Measurements from ENCODE around the gene RPTOR. TPM values are rescaled to one million over a fixed set of nuclear protein-coding genes. Genes with fewer than 3 reads are reported as not detected.
A peak's percentile ranks its signal among the peaks of the same experiment; 100 is the strongest.

The RPTOR gene
- total RNA-seq, 6 donors from 2014 or later, result 26.8 to 109 (median 36.8) TPM

DNA sequence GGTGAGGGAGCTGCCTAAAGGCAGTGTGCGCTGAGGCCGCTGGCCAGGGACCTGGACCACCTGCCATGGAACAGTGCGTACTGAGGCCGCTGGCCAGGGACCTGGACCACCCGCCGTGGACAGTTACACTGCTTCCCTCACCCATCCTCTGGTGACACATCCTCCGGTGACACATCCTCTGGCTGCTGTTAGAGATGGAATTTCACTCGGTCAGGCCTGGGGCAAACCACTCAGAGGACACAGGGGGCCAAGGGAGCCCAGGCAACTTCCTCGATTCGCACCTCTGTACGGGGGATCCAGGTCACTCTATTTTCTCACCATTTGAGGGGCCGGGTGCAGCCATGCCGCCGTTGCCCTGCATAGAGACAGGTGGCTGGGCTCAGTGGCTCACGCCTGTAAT is 32.4 kb upstream of the RPTOR start:
- peak in 1 of 2 donors; percentile 59 for DNase-seq
- TF ChIP-seq EP300 (IDR thresholded peaks at IDR 0.05) (no peak), POLR2A (IDR thresholded peaks at IDR 0.05) (no peak), POLR2AphosphoS5 (IDR thresholded peaks at IDR 0.05) (no peak)
- TF ChIP-seq, protein P1, sequence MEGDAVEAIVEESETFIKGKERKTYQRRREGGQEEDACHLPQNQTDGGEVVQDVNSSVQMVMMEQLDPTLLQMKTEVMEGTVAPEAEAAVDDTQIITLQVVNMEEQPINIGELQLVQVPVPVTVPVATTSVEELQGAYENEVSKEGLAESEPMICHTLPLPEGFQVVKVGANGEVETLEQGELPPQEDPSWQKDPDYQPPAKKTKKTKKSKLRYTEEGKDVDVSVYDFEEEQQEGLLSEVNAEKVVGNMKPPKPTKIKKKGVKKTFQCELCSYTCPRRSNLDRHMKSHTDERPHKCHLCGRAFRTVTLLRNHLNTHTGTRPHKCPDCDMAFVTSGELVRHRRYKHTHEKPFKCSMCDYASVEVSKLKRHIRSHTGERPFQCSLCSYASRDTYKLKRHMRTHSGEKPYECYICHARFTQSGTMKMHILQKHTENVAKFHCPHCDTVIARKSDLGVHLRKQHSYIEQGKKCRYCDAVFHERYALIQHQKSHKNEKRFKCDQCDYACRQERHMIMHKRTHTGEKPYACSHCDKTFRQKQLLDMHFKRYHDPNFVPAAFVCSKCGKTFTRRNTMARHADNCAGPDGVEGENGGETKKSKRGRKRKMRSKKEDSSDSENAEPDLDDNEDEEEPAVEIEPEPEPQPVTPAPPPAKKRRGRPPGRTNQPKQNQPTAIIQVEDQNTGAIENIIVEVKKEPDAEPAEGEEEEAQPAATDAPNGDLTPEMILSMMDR (IDR thresholded peaks at IDR 0.05), result no peak
- Histone ChIP-seq H3K36me3 (no peaks in the 10 kb centered on the region), H3K27ac (no peak overlapping the region), H3K9me3 (no peaks in the 10 kb centered on the region), H3K4me3 (no peak overlapping the region), H3K27me3 (no peaks in the 10 kb centered on the region), H3K4me1 (no peaks in the 10 kb centered on the region)
- 73 to 83% methylated on average over 4 to 15 of the region's 15 CpGs for WGBS, 2 donors
- no peak for ATAC-seq (ENCODE audit: low FRiP score in 2 of 2)

DNA sequence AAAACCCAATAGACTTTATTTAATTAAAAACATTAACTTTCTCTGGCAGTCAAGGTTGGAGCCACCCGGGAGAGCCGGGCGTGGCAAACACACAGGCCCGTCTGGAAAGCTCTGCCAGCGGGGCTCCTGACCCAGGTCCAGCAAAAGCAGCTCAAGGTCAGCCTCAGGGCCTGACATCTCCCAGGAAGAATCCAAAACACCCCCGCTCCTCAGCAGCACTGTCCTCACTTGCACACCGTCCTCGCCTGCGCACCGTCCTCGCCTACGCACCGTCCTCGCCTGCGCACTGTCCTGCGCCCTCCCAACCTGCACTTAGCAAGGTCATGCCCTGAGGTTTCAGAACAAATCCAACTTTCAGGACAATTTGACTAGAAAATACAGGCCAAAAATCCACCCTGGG is 31.4 kb upstream of the RPTOR start:
- no peaks in the 10 kb centered on the region for H3K4me1 ChIP-seq
- ATAC-seq (ENCODE audit: low FRiP score in 2 of 2), result no peak
- WGBS, 2 donors, result 93 to 94% methylated on average over 16 of the region's 16 CpGs

DNA sequence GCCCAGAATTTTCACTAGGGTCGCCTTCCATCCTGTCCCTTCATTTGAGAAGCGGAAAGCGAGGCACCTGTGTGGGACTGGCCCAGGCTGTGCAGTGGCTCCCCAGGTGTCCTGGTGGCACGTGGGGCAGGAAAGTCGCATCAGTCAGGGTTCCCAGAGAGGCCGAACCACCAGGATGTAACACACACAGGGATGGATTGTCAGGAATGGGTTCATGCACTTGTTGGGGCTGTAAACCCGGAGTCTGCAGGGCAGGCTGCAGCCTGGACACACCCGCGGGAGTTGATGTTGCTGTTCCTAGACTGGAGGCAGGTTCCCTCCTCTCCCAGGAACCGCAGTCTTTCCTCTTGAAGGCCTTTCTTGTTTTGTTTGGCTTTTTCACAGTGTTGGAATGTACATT is 30.7 kb upstream of the RPTOR start:
- 70 to 76% methylated on average over 10 of the region's 10 CpGs for WGBS, 2 donors
- H3K4me1 ChIP-seq, result peaks cover 0 to 4% (median 1%) of the 10 kb centered on the region in 4 donors
- no peaks in the 10 kb centered on the region for H3K9me3 ChIP-seq
- DNase-seq, result no peak
- H3K36me3 ChIP-seq, result no peaks in the 10 kb centered on the region
- H3K27ac ChIP-seq, result no peak overlapping the region
- TF ChIP-seq EP300 (IDR thresholded peaks at IDR 0.05) (no peak), POLR2A (IDR thresholded peaks at IDR 0.05) (no peak), POLR2AphosphoS5 (IDR thresholded peaks at IDR 0.05) (no peak)
- TF ChIP-seq, protein P1 (IDR thresholded peaks at IDR 0.05), result no peak
- H3K4me3 ChIP-seq, result no peak overlapping the region
- H3K27me3 ChIP-seq, result no peaks in the 10 kb centered on the region
- ATAC-seq (ENCODE audit: low FRiP score in 2 of 2), result no peak

More for the DNA sequence above, 31.4 kb upstream of the RPTOR start:
- Histone ChIP-seq H3K4me3 (no peak overlapping the region), H3K27ac (no peak overlapping the region), H3K9me3 (no peaks in the 10 kb centered on the region), H3K27me3 (no peaks in the 10 kb centered on the region), H3K36me3 (no peaks in the 10 kb centered on the region)
- TF ChIP-seq POLR2AphosphoS5 (IDR thresholded peaks at IDR 0.05) (no peak), EP300 (IDR thresholded peaks at IDR 0.05) (no peak), POLR2A (IDR thresholded peaks at IDR 0.05) (no peak)
- TF ChIP-seq, protein P1 (IDR thresholded peaks at IDR 0.05), result no peak
- DNase-seq, result peak in 1 of 2 donors; percentile 57

DNA sequence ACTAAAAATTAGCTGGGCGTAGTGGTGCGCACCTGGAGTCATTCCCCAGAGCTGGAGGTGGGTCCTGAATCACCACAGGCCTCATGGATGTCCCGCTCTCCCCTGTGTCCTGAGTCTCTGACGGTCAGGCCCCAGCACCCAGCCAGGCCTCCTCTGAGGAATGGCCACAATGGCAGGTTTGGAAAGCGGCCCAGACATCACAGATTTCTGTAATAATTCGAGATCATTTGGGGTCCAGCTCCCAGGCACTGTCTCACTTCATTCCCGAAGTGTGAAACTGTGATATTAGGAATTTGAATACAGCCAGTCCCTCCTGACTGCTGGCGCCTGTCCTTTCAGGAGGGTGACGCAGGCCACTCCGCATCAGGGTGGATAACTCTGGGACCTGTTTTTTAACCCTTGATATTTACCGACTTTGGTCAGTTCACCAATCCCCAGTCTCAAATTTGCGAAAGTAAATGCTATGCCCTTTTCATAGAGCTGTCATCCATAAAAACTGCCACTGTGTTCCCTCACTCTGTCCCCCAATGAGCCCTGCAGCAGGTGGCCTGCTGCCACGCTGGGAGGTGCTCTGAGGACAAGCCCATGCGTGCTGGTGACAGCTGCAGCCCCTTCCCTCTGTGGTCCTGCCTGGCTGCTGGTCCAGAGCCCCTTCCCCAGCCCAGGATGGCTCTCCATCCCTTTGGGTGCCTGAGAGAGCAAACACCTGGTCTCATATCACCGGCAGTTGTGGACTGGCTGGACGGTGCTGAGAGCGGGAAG is 28.3 kb upstream of the RPTOR start:
- ATAC-seq (ENCODE audit: low FRiP score in 2 of 2) (no peak), DNase-seq (no peak)
- H3K4me1 ChIP-seq, result peaks cover 3 to 22% (median 9%) of the 10 kb centered on the region in 4 donors
- no peaks in the 10 kb centered on the region for H3K36me3 ChIP-seq
- no peaks in the 10 kb centered on the region for H3K27me3 ChIP-seq
- no peak overlapping the region for H3K4me3 ChIP-seq
- no peaks in the 10 kb centered on the region for H3K9me3 ChIP-seq
- WGBS, 2 donors, result 83 to 85% methylated on average over 16 to 17 of the region's 17 CpGs
- TF ChIP-seq POLR2AphosphoS5 (IDR thresholded peaks at IDR 0.05) (no peak), POLR2A (IDR thresholded peaks at IDR 0.05) (no peak), EP300 (IDR thresholded peaks at IDR 0.05) (no peak)
- TF ChIP-seq, protein P1 (IDR thresholded peaks at IDR 0.05), result no peak
- no peak overlapping the region for H3K27ac ChIP-seq

DNA sequence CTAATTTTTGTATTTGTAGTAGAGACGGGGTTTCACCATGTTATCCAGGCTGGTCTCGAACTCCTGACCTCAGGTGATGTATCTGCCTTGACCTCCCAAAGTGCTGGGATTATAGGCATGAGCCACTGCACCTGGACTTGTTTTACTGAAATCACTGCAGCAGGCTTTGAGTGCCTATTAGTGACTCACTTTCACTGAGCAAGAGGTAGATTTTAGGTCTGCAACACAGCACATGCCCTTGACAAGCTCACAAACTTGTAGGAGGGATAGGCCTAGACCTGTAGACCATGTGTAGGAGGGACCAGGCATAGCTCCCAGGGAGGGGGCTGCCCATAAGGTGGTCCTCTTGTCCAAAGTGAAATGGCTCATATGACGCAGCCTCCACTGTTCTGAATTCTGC is 27.0 kb upstream of the RPTOR start:
- WGBS, 2 donors, result 80 to 99% methylated on average over 2 to 3 of the region's 3 CpGs
- Histone ChIP-seq H3K4me1 (peaks cover 6 to 22% (median 9%) of the 10 kb centered on the region in 4 donors), H3K4me3 (no peak overlapping the region), H3K9me3 (no peaks in the 10 kb centered on the region), H3K36me3 (no peaks in the 10 kb centered on the region), H3K27me3 (no peaks in the 10 kb centered on the region), H3K27ac (no peak overlapping the region)
- ATAC-seq (ENCODE audit: low FRiP score in 2 of 2) (no peak), DNase-seq (no peak)
- no peak for TF ChIP-seq EP300 (IDR thresholded peaks at IDR 0.05)
- TF ChIP-seq POLR2AphosphoS5 (IDR thresholded peaks at IDR 0.05), result no peak
- no peak for TF ChIP-seq POLR2A (IDR thresholded peaks at IDR 0.05)
- TF ChIP-seq, protein P1 (IDR thresholded peaks at IDR 0.05), result no peak

All from upper lobe of left lung (tissue), 6 donors.